MCF 10A (cell line): ENCODE data around the gene UGT8. TPM values are rescaled to one million over a fixed set of nuclear protein-coding genes. Genes with fewer than 3 reads are reported as not detected.

Experiments used
- BruUV-seq: library from RNA; stranded (reverse); fragments of 400-500 nt; replicated peaks from 2 replicates; lab custom pipeline; 2021; lab: Mats Ljungman, UMichigan
- CTCF ChIA-PET: fragments of 300-600 bp; sonication (Branson Sonifier 250); formaldehyde crosslinking; extraction: SDS; loops from one replicate; lab custom pipeline; 2021; ENCODE audit warnings: antibody characterized with exemption, inconsistent platforms; lab: Yijun Ruan, JAX
- POLR2A ChIA-PET: fragments of 300-600, 350-650 bp; sonication (Branson Sonifier 250); formaldehyde crosslinking; extraction: SDS; loops from one replicate; lab custom pipeline; 2020; ENCODE audit warnings: antibody characterized with exemption, inconsistent platforms; lab: Yijun Ruan, JAX
- DNase-seq: peaks from one replicate; pipeline ENCODE4 v3.0.0-alpha.2; 2018; ENCODE audit not compliant: unreplicated experiment
- H3K27ac Mint-ChIP-seq: one replicate; pipeline ENCODE4 v1.8.0; 2022; ENCODE audit warnings: mild to moderate bottlenecking, low read depth, mixed read lengths; ENCODE audit not compliant: unreplicated experiment
- H3K27me3 Mint-ChIP-seq: one replicate; pipeline ENCODE4 v1.8.0; 2022; ENCODE audit warnings: mixed read lengths; ENCODE audit not compliant: insufficient read depth, unreplicated experiment
- H3K36me3 Mint-ChIP-seq: one replicate; pipeline ENCODE4 v1.8.0; 2022; ENCODE audit warnings: mild to moderate bottlenecking, moderate library complexity, mixed read lengths; ENCODE audit not compliant: insufficient read depth, unreplicated experiment
- H3K4me1 Mint-ChIP-seq: one replicate; pipeline ENCODE4 v1.8.0; 2022; ENCODE audit warnings: mixed read lengths; ENCODE audit not compliant: insufficient read depth, unreplicated experiment
- H3K4me3 Mint-ChIP-seq: one replicate; pipeline ENCODE4 v1.8.0; 2022; ENCODE audit warnings: mild to moderate bottlenecking, moderate library complexity, mixed read lengths; ENCODE audit not compliant: unreplicated experiment
- H3K9me3 Mint-ChIP-seq: one replicate; pipeline ENCODE4 v1.8.0; 2022; ENCODE audit warnings: mixed read lengths; ENCODE audit not compliant: unreplicated experiment
- intact Hi-C: fragments of 100-400 bp; cut with micrococcal nuclease; formaldehyde crosslinking; loops from 2 replicates; pipeline ENCODE4 v1.14.1; 2022
- total RNA-seq: library from RNA; stranded (reverse); gene quantifications from 2 replicates; pipeline ENCODE4 v1.2.3, GENCODE V29; 2022
- TF ChIP-seq, protein P1 (sequence below): fragments of 200-600 bp; IDR thresholded peaks from one replicate; pipeline ENCODE4 v1.8.0; 2022; ENCODE audit warnings: antibody characterized with exemption, mild to moderate bottlenecking; ENCODE audit not compliant: unreplicated experiment

Gene UGT8
- total RNA-seq, 1 experiment from 2014 or later: 2.6 TPM

DNA sequence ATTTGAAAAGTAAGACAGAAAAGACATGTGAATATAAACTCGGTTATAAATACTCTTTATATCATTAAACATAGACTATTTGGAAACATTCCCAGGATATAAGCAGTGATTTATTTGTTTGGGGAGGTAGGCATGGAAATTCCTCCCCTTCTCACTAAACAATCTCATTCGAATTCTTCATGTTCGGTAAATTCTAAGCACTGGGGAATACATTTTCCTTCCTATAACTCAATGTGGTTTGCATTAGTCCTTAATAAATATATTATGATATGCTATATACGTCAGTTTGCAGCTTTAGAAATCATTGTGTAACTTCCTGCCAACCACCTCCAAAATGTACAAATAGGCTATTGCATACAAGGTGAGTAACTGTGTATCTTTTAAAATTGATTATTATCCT lies 99.6 kb downstream of the UGT8 start:
- DNase-seq: no peak
- no peaks in the 10 kb centered on the region for H3K9me3 Mint-ChIP-seq
- H3K4me1 Mint-ChIP-seq: no peaks in the 10 kb centered on the region

DNA sequence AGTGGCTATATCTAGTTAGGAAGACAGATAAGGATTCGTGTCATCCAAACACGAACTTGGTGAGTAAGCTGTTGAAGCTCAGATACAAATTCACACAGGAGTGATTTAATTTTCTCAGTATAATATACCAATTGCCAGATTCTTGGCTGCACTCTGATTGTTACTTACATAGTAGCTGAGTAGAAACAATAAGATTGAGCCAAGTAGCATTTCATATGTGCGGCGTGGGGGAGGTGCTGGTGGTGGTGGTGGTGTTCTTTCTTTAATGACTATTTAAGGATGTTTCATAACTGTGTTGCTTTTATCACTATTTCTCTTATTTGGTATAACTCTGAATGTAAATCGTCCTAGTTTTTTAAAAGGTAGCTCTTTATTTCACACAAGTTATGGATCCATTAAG lies 102.9 kb downstream of the UGT8 start:
- intact Hi-C loops: no loop called here
- peaks cover 29% of the 10 kb centered on the region for H3K27me3 Mint-ChIP-seq
- no TSS peak for BruUV-seq
- H3K27ac Mint-ChIP-seq: no peak overlapping the region
- no peak for DNase-seq
- H3K9me3 Mint-ChIP-seq: no peaks in the 10 kb centered on the region
- no peaks in the 10 kb centered on the region for H3K4me1 Mint-ChIP-seq
- POLR2A ChIA-PET: no interaction called here
- CTCF ChIA-PET: interaction anchor here (0.8 to 1.6 kb wide), 2 partner anchors 12 to 306 kb away, joined by 3 to 4 read pairs; no protein-coding TSS in a partner anchor
- TF ChIP-seq, protein P1, sequence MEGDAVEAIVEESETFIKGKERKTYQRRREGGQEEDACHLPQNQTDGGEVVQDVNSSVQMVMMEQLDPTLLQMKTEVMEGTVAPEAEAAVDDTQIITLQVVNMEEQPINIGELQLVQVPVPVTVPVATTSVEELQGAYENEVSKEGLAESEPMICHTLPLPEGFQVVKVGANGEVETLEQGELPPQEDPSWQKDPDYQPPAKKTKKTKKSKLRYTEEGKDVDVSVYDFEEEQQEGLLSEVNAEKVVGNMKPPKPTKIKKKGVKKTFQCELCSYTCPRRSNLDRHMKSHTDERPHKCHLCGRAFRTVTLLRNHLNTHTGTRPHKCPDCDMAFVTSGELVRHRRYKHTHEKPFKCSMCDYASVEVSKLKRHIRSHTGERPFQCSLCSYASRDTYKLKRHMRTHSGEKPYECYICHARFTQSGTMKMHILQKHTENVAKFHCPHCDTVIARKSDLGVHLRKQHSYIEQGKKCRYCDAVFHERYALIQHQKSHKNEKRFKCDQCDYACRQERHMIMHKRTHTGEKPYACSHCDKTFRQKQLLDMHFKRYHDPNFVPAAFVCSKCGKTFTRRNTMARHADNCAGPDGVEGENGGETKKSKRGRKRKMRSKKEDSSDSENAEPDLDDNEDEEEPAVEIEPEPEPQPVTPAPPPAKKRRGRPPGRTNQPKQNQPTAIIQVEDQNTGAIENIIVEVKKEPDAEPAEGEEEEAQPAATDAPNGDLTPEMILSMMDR: no peak
- H3K4me3 Mint-ChIP-seq: no peak overlapping the region
- H3K36me3 Mint-ChIP-seq: no peaks in the 10 kb centered on the region

More for the DNA sequence above, 99.6 kb downstream of the UGT8 start:
- H3K36me3 Mint-ChIP-seq: no peaks in the 10 kb centered on the region
- H3K4me3 Mint-ChIP-seq: no peak overlapping the region
- no peak overlapping the region for H3K27ac Mint-ChIP-seq
- intact Hi-C loops: loop anchor here (10.0 kb wide), 2 partner anchors 1303 to 1423 kb away; no protein-coding TSS in a partner anchor
- ChIA-PET POLR2A (no interaction called here), CTCF (interaction anchor here (0.7 to 1.1 kb wide), 2 partner anchors 311 to 1261 kb away, joined by 3 to 4 read pairs; no protein-coding TSS in a partner anchor)
- BruUV-seq: no TSS peak
- TF ChIP-seq, protein P1: no peak
- H3K27me3 Mint-ChIP-seq: peaks cover 40% of the 10 kb centered on the region

DNA sequence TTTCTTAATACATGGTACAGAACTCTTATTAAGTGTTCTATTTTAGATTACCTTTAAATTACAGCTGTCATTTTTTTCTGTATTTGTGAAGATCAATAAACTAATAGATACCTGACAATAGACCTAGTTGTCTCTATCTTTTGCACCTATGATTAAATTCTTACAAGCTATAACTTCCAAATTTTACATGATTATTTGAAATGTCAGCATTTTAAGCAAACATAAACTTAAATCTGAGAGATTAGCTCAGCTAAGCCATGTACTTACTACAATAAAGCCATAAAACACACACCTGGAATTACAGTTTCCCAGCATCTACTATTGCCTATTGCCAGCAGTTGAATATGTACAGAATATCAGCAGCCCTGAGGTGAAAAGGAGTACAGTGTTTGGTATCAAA lies 118.8 kb downstream of the UGT8 start:
- POLR2A ChIA-PET: no interaction called here
- H3K4me3 Mint-ChIP-seq: no peak overlapping the region
- TF ChIP-seq, protein P1: no peak
- H3K27ac Mint-ChIP-seq: no peak overlapping the region
- intact Hi-C loops: no loop called here
- no peaks in the 10 kb centered on the region for H3K9me3 Mint-ChIP-seq
- peaks cover 52% of the 10 kb centered on the region for H3K27me3 Mint-ChIP-seq
- H3K4me1 Mint-ChIP-seq: no peaks in the 10 kb centered on the region
- CTCF ChIA-PET: interaction anchor here (1.2 kb wide), 1 partner anchor 15 kb away, joined by 3 read pairs; no protein-coding TSS in a partner anchor
- no peaks in the 10 kb centered on the region for H3K36me3 Mint-ChIP-seq
- BruUV-seq: no TSS peak
- DNase-seq: no peak

DNA sequence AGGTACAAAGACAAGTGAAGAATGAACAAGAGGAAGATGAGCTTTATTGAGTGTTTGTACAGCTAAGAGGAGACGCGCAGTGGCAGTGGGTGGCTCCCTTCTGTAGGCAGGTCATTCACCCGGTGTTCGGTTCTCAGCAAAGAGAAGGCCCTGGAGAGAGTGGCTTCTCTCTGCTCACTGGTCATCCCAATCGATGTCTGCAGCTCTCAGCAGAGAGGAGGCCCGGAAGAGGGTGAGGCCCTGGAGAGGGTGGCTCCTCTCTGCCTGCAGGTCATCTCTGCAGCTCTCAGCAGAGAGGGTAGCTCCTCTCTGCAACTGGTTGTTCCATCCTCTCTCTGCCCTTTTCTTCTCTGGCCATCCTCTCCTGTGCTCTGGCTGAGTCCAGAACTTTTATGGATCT lies 126.5 kb downstream of the UGT8 start:
- intact Hi-C loops: no loop called here
- TF ChIP-seq, protein P1: no peak
- Mint-ChIP-seq H3K27ac (no peak overlapping the region), H3K4me3 (no peak overlapping the region), H3K36me3 (no peaks in the 10 kb centered on the region), H3K4me1 (no peaks in the 10 kb centered on the region), H3K27me3 (peaks cover 26% of the 10 kb centered on the region), H3K9me3 (no peaks in the 10 kb centered on the region)
- ChIA-PET CTCF (no interaction called here), POLR2A (no interaction called here)
- DNase-seq: no peak
- BruUV-seq: no TSS peak
